Sigmoid colon (tissue), 3 donors: ENCODE measurements around the gene KRT82.

Source experiments
- POLR2A ChIP-seq, 2 donors: fragments of 450-650 bp; IDR thresholded peaks; one replicate each; pipeline ENCODE4 v1.6.1; 2016; ENCODE audit warnings: antibody characterized with exemption in 2 of 2, mild to moderate bottlenecking in 2 of 2, moderate library complexity in 2 of 2
- TF ChIP-seq, protein P1 (sequence below), 4 experiments: fragments of 450-650 bp in 3 of 4; fragments of 200-600 bp in 1 of 4; IDR thresholded peaks; one replicate each; pipeline ENCODE4 v1.5.1; 2016 to 2019; ENCODE audit warnings: antibody characterized with exemption in 4 of 4, mild to moderate bottlenecking in 3 of 4, moderate library complexity in 2 of 4

DNA sequence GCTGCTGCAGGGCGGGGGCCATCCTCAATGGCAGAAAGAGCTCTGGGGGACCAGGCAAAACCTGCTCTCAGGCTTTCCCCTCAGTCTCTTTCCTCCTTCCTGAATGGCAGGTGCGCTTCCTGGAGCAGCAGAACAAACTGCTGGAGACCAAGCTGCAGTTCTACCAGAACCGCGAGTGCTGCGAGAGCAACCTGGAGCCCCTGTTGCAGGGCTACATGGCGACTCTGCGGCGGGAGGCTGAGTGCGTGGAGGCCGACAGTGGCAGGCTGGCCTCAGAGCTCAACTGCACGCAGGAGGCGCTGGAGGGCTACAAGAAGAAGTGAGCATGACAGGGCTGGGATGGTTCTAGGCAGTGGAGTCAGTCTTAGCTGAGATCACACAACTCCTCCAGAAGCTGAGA is 62.0 kb downstream of the KRT82 start:
- TF ChIP-seq, protein P1, sequence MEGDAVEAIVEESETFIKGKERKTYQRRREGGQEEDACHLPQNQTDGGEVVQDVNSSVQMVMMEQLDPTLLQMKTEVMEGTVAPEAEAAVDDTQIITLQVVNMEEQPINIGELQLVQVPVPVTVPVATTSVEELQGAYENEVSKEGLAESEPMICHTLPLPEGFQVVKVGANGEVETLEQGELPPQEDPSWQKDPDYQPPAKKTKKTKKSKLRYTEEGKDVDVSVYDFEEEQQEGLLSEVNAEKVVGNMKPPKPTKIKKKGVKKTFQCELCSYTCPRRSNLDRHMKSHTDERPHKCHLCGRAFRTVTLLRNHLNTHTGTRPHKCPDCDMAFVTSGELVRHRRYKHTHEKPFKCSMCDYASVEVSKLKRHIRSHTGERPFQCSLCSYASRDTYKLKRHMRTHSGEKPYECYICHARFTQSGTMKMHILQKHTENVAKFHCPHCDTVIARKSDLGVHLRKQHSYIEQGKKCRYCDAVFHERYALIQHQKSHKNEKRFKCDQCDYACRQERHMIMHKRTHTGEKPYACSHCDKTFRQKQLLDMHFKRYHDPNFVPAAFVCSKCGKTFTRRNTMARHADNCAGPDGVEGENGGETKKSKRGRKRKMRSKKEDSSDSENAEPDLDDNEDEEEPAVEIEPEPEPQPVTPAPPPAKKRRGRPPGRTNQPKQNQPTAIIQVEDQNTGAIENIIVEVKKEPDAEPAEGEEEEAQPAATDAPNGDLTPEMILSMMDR (IDR thresholded peaks at IDR 0.05), result no peak
- TF ChIP-seq POLR2A (IDR thresholded peaks at IDR 0.05), result no peak
